Neural progenitor cell (in vitro differentiated cells): ENCODE data around the gene CRYBB1. TPM values are rescaled to one million over a fixed set of nuclear protein-coding genes. Genes with fewer than 3 reads are reported as not detected.

ENCODE experiments used
- DNase-seq: peaks from one replicate; pipeline ENCODE4 v3.0.0-alpha.2; 2016; ENCODE audit warnings: low spot score
- H2AFZ ChIP-seq: fragments of 200-600 bp; sonication (generic); replicated peaks from 2 replicates; pipeline ENCODE4 v1.6.1; 2016; ENCODE audit warnings: antibody characterized with exemption
- H3F3A ChIP-seq: fragments of 200-600 bp; sonication (generic); 2 replicates; pipeline ENCODE4 v1.6.1; 2016; ENCODE audit warnings: antibody characterized with exemption, low read depth
- H3K27ac ChIP-seq: fragments of 200-600 bp; sonication (generic); 2 replicates; pipeline ENCODE4 v1.5.1; 2016; ENCODE audit warnings: mild to moderate bottlenecking
- H3K27me3 ChIP-seq: fragments of 200-600 bp; sonication (generic); 2 replicates; pipeline ENCODE4 v1.6.1; 2016; ENCODE audit warnings: mild to moderate bottlenecking, moderate library complexity
- H3K36me3 ChIP-seq: fragments of 200-600 bp; sonication (generic); 2 replicates; pipeline ENCODE4 v1.5.1; 2016
- H3K4me1 ChIP-seq: fragments of 200-600 bp; sonication (generic); 2 replicates; pipeline ENCODE4 v1.6.1; 2016; ENCODE audit warnings: mixed run types
- H3K4me2 ChIP-seq: fragments of 200-600 bp; sonication (generic); 2 replicates; pipeline ENCODE4 v1.6.1; 2016
- H3K4me3 ChIP-seq: fragments of 200-600 bp; sonication (generic); 2 replicates; pipeline ENCODE4 v1.5.1; 2016
- H3K79me2 ChIP-seq: fragments of 200-600 bp; sonication (generic); 2 replicates; pipeline ENCODE4 v1.6.1; 2016; ENCODE audit warnings: low read depth
- H3K9ac ChIP-seq: fragments of 200-600 bp; sonication (generic); 2 replicates; pipeline ENCODE4 v1.6.1; 2016
- H3K9me3 ChIP-seq: fragments of 200-600 bp; sonication (generic); 2 replicates; pipeline ENCODE4 v1.5.1; 2016; ENCODE audit warnings: low read depth
- H4K20me1 ChIP-seq: fragments of 200-600 bp; sonication (generic); 2 replicates; pipeline ENCODE4 v1.6.1; 2016; ENCODE audit warnings: low read depth
- H3K27ac Mint-ChIP-seq: 3 replicates; pipeline ENCODE4 v1.8.0; 2021; ENCODE audit warnings: mixed read lengths
- H3K27me3 Mint-ChIP-seq: 2 replicates; pipeline ENCODE4 v1.8.0; 2022; ENCODE audit warnings: low read depth, mild to moderate bottlenecking, inconsistent platforms, moderate library complexity, mixed read lengths; ENCODE audit not compliant: insufficient read depth
- H3K36me3 Mint-ChIP-seq: 3 replicates; pipeline ENCODE4 v1.8.0; 2021; ENCODE audit warnings: mixed read lengths
- H3K4me1 Mint-ChIP-seq: 3 replicates; pipeline ENCODE4 v1.8.0; 2021; ENCODE audit warnings: mixed read lengths
- H3K4me3 Mint-ChIP-seq: 3 replicates; pipeline ENCODE4 v1.8.0; 2021; ENCODE audit warnings: mild to moderate bottlenecking, moderate library complexity, mixed read lengths
- H3K9me3 Mint-ChIP-seq: 3 replicates; pipeline ENCODE4 v1.8.0; 2020; ENCODE audit warnings: mixed read lengths
- EZH2 ChIP-seq: fragments of 200-600 bp; sonication (generic); IDR thresholded peaks from 2 replicates; pipeline ENCODE4 v1.6.1; 2017; ENCODE audit warnings: antibody characterized with exemption, mild to moderate bottlenecking, moderate library complexity
- EZH2phosphoT487 ChIP-seq: fragments of 200-600 bp; sonication (generic); IDR thresholded peaks from 2 replicates; pipeline ENCODE4 v1.6.1; 2017; ENCODE audit warnings: antibody characterized with exemption
- total RNA-seq: library from RNA; depleted of rRNA; stranded (reverse); fragments of >200 nt; gene quantifications from 2 replicates; pipeline ENCODE4 v1.2.3, GENCODE V29; 2015; ENCODE audit warnings: low replicate concordance
- TF ChIP-seq, protein P1 (sequence below): fragments of 200-600 bp; sonication (generic); IDR thresholded peaks from 2 replicates; pipeline ENCODE4 v1.5.1; 2017; ENCODE audit warnings: antibody characterized with exemption, mild to moderate bottlenecking

CRYBB1 gene
- total RNA-seq, 1 donor from 2014 or later: not detected

DNA sequence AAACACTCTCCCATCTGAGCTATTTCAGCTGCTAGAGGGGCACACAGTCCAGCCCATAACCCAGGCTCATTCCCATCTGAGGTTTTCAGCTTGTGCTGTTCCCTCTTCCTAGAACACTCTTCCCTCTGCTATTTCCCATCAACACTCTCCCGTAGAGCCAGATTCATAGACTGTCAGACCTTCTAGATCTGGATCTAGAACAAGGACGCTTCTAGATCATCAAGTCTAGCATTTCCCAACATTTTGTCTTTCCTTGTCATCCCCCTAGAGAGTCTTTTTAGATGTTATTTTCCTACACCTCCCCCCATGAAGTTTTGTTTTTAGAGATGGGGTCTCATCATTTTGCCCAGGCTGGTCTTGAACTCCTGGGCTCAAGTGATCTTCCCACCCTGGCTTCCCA lies 17.3 kb upstream of the CRYBB1 start:
- Mint-ChIP-seq H3K4me3 (no peak overlapping the region), H3K27me3 (peaks cover 4% of the 10 kb centered on the region), H3K4me1 (peaks cover 13% of the 10 kb centered on the region), H3K36me3 (no peaks in the 10 kb centered on the region), H3K27ac (no peak overlapping the region), H3K9me3 (peaks cover 7% of the 10 kb centered on the region)
- TF ChIP-seq EZH2 (no peak), EZH2phosphoT487 (no peak)
- TF ChIP-seq, protein P1, sequence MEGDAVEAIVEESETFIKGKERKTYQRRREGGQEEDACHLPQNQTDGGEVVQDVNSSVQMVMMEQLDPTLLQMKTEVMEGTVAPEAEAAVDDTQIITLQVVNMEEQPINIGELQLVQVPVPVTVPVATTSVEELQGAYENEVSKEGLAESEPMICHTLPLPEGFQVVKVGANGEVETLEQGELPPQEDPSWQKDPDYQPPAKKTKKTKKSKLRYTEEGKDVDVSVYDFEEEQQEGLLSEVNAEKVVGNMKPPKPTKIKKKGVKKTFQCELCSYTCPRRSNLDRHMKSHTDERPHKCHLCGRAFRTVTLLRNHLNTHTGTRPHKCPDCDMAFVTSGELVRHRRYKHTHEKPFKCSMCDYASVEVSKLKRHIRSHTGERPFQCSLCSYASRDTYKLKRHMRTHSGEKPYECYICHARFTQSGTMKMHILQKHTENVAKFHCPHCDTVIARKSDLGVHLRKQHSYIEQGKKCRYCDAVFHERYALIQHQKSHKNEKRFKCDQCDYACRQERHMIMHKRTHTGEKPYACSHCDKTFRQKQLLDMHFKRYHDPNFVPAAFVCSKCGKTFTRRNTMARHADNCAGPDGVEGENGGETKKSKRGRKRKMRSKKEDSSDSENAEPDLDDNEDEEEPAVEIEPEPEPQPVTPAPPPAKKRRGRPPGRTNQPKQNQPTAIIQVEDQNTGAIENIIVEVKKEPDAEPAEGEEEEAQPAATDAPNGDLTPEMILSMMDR: no peak
- Histone ChIP-seq H3F3A (peaks cover under 1% of the 10 kb centered on the region), H2AFZ (no peak overlapping the region), H3K36me3 (no peaks in the 10 kb centered on the region), H3K4me2 (no peak overlapping the region), H3K4me3 (no peak overlapping the region), H4K20me1 (no peaks in the 10 kb centered on the region), H3K27ac (no peak overlapping the region), H3K4me1 (peaks cover 9% of the 10 kb centered on the region), H3K9ac (no peak overlapping the region), H3K79me2 (no peaks in the 10 kb centered on the region), H3K9me3 (no peaks in the 10 kb centered on the region), H3K27me3 (no peaks in the 10 kb centered on the region)
- DNase-seq: no peak

DNA sequence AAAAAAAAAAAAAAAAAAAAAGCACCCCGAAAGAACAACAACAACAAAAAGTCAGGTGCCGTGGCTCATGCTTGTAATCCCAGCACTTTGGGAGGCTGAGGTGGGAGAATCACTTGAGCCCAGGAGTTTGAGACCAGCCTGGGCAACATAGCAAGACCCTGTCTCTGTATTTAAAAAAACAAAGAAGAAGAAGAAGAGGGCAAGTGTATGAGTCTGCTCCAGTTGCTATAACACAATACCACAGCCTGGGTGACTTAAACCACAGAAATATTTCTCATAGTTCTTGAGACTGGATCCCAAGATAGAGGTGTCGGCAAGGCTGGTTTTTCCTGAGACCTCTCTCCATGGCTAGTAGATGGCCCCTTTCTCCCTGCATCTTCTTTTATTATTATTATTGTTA lies 16.4 kb upstream of the CRYBB1 start:
- H3K4me3 Mint-ChIP-seq: no peak overlapping the region

DNA sequence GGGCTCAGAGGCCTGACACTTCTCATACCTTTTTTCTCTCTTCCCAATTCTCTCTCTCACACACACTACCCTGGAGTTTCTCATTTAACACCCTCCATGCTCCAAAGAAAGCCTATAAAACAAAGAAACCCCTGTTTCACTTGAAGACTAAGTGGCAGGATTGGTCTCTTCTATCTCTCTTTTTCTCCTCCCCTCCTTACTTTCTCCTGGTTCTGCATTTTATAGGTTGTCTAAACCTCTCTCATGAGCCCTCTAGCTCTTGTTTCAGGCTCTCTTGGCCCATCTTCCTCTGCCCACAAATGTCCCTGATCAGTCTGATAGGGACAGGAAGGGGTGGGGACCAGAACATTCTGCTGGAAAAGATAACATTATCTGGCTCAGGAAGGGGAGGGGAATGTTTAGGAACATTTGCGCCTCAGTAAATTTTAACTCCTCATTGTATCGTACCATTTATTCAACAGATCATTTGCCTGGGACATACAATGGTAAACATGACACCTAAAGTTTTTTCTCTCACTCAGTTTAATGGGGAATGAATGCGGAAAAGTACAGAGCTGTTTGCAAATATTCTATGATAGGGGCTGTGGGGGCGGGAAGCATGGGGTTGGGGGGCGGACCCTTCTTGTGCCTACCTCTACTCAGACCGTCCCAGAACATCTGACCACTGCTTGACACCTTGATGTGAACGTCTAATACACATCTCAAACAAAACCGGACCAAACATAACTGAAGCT lies 14.8 kb upstream of the CRYBB1 start:
- H3K9me3 Mint-ChIP-seq: peaks cover 9% of the 10 kb centered on the region
- H3K27me3 Mint-ChIP-seq: peaks cover 4% of the 10 kb centered on the region
- Histone ChIP-seq H3K27ac (no peak overlapping the region), H3F3A (no peaks in the 10 kb centered on the region), H3K4me1 (peaks cover 8% of the 10 kb centered on the region), H3K9ac (no peak overlapping the region), H4K20me1 (no peaks in the 10 kb centered on the region), H3K27me3 (no peaks in the 10 kb centered on the region), H3K79me2 (no peaks in the 10 kb centered on the region), H3K36me3 (no peaks in the 10 kb centered on the region), H3K4me3 (no peak overlapping the region), H2AFZ (peak overlapping the region; percentile 98), H3K4me2 (no peak overlapping the region), H3K9me3 (no peaks in the 10 kb centered on the region)
- no peaks in the 10 kb centered on the region for H3K36me3 Mint-ChIP-seq
- peak overlapping the region; percentile 16 for H3K27ac Mint-ChIP-seq
- H3K4me3 Mint-ChIP-seq: no peak overlapping the region
- DNase-seq: no peak
- peaks cover 3% of the 10 kb centered on the region for H3K4me1 Mint-ChIP-seq
- TF ChIP-seq, protein P1: no peak
- TF ChIP-seq EZH2 (no peak), EZH2phosphoT487 (no peak)

More for the DNA sequence above, 16.4 kb upstream of the CRYBB1 start:
- H3K27ac Mint-ChIP-seq: no peak overlapping the region
- peaks cover 6% of the 10 kb centered on the region for H3K4me1 Mint-ChIP-seq
- no peak for DNase-seq
- no peak for TF ChIP-seq EZH2
- TF ChIP-seq, protein P1: no peak
- TF ChIP-seq EZH2phosphoT487: no peak
- Histone ChIP-seq H3K79me2 (no peaks in the 10 kb centered on the region), H3K36me3 (no peaks in the 10 kb centered on the region), H3K9me3 (no peaks in the 10 kb centered on the region), H3K27ac (no peak overlapping the region), H3K27me3 (no peaks in the 10 kb centered on the region), H3K9ac (no peak overlapping the region), H2AFZ (no peak overlapping the region), H3K4me3 (no peak overlapping the region), H3F3A (no peaks in the 10 kb centered on the region), H3K4me1 (peaks cover 8% of the 10 kb centered on the region), H3K4me2 (no peak overlapping the region), H4K20me1 (no peaks in the 10 kb centered on the region)
- H3K27me3 Mint-ChIP-seq: peaks cover 4% of the 10 kb centered on the region
- peaks cover 9% of the 10 kb centered on the region for H3K9me3 Mint-ChIP-seq
- H3K36me3 Mint-ChIP-seq: no peaks in the 10 kb centered on the region
